ENCODE data around the gene ACTA1. TPM values are rescaled to one million over a fixed set of nuclear protein-coding genes. Genes with fewer than 3 reads are reported as not detected.

The ACTA1 gene
- total and polyA plus RNA-seq, 10 of the 15 experiments (the other 5 are each of a cell fraction or from before 2014, with no cell fraction given): 0.05 to 0.35 (median 0.12) TPM; not detected in 7

DNA sequence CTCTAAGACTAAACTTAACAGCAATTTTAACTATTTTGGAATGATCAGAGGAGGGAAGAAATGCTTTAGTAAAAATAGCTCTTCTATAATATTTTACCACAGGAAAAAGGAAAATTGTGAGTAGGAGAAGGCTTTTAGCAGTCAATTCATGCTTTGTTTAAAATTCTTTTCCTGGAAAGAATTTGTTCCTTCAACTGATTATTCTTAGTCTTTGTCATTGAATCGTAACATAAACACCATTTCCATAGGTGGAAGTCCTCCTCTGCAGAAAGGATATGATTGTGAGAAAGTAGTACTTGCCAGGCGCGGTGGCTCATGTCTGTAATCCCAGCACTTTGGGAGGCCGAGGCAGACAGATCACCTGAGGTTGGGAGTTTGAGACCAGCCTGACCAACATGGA is 11.9 kb upstream of the ACTA1 start:
- no TSS peak for BruUV-seq (replicated peaks)
- Histone ChIP-seq H3K36me3 (ENCODE audit: control insufficient read depth in 2 of 2, insufficient read depth in 2 of 2, low read length in 1 of 2) (peaks cover 0 to 10% of the 10 kb centered on the region in 2 experiments; a peak in 2 of 4 replicates), H3K4me2 (ENCODE audit: control insufficient read depth, insufficient read depth) (no peak overlapping the region), H3K9ac (ENCODE audit: control insufficient read depth, insufficient read depth, low read length) (no peak overlapping the region), H3K4me1 (ENCODE audit: control insufficient read depth, insufficient read depth, low read length) (peaks cover 13% of the 10 kb centered on the region), H3K27me3 (replicated peaks in 1 of 2; ENCODE audit: control insufficient read depth in 2 of 2, insufficient read depth in 2 of 2, low read length in 1 of 2) (no peaks in the 10 kb centered on the region), H4K20me1 (ENCODE audit: control insufficient read depth, insufficient read depth) (no peaks in the 10 kb centered on the region; the same call in 1 of the 2 replicates), H3K79me2 (ENCODE audit: control insufficient read depth, insufficient read depth, low read length) (no peaks in the 10 kb centered on the region), H3K27ac (ENCODE audit: control insufficient read depth, insufficient read depth) (no peak overlapping the region), H3K4me3 (no peak overlapping the region), H2AFZ (ENCODE audit: control insufficient read depth, low read depth, low read length) (no peak overlapping the region), H3K9me3 (replicated peaks; ENCODE audit: control insufficient read depth, insufficient read depth, low read length) (no peaks in the 10 kb centered on the region)
- FAIRE-seq (no peak), ATAC-seq (no peak), DNase-seq (ENCODE audit: low read depth, low spot score) (no peak)
- in situ Hi-C loops (cut with MboI): no loop called here
- ChIA-PET CTCF (interaction anchor here (1.1 to 2.1 kb wide), 3 partner anchors 18 to 187 kb away, joined by 3 to 6 read pairs (median 5); no protein-coding TSS in a partner anchor), SMC1A (ENCODE audit: uncharacterized antibody, unreplicated experiment) (no interaction called here), RAD21 (ENCODE audit: unreplicated experiment) (no interaction called here), POLR2A (no interaction called here)
- intact Hi-C loops (cut with micrococcal nuclease; ENCODE audit: unreplicated experiment): no loop called here
- WGBS (ENCODE audit: insufficient coverage, insufficient replicate concordance, low lambda C conversion rate, missing lambda C conversion rate): 83% methylated on average over 4 of the region's 4 CpGs
- TF ChIP-seq PAX8 (IDR thresholded peaks at IDR 0.05): no peak
- TF ChIP-seq, protein P1, sequence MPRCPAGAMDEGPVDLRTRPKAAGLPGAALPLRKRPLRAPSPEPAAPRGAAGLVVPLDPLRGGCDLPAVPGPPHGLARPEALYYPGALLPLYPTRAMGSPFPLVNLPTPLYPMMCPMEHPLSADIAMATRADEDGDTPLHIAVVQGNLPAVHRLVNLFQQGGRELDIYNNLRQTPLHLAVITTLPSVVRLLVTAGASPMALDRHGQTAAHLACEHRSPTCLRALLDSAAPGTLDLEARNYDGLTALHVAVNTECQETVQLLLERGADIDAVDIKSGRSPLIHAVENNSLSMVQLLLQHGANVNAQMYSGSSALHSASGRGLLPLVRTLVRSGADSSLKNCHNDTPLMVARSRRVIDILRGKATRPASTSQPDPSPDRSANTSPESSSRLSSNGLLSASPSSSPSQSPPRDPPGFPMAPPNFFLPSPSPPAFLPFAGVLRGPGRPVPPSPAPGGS (IDR thresholded peaks at IDR 0.05; ENCODE audit: borderline replicate concordance, insufficient read depth, low read depth, low read length, poor library complexity, severe bottlenecking): no peak
- TF ChIP-seq SMAD5 (IDR thresholded peaks at IDR 0.05; ENCODE audit: low read depth): no peak
- TF ChIP-seq RBBP5 (conservative IDR thresholded peaks at IDR 0.05): no peak
- TF ChIP-seq ZBED1 (IDR thresholded peaks at IDR 0.05; ENCODE audit: borderline replicate concordance): no peak
- no peak for TF ChIP-seq JUND (IDR thresholded peaks at IDR 0.05; ENCODE audit: low read depth, low read length)
- no peak for TF ChIP-seq DPF2 (IDR thresholded peaks at IDR 0.05)
- no peak for TF ChIP-seq NR2F1 (conservative IDR thresholded peaks at IDR 0.05)
- TF ChIP-seq PML (IDR thresholded peaks at IDR 0.05; ENCODE audit: low read length): no peak
- TF ChIP-seq, protein P2, sequence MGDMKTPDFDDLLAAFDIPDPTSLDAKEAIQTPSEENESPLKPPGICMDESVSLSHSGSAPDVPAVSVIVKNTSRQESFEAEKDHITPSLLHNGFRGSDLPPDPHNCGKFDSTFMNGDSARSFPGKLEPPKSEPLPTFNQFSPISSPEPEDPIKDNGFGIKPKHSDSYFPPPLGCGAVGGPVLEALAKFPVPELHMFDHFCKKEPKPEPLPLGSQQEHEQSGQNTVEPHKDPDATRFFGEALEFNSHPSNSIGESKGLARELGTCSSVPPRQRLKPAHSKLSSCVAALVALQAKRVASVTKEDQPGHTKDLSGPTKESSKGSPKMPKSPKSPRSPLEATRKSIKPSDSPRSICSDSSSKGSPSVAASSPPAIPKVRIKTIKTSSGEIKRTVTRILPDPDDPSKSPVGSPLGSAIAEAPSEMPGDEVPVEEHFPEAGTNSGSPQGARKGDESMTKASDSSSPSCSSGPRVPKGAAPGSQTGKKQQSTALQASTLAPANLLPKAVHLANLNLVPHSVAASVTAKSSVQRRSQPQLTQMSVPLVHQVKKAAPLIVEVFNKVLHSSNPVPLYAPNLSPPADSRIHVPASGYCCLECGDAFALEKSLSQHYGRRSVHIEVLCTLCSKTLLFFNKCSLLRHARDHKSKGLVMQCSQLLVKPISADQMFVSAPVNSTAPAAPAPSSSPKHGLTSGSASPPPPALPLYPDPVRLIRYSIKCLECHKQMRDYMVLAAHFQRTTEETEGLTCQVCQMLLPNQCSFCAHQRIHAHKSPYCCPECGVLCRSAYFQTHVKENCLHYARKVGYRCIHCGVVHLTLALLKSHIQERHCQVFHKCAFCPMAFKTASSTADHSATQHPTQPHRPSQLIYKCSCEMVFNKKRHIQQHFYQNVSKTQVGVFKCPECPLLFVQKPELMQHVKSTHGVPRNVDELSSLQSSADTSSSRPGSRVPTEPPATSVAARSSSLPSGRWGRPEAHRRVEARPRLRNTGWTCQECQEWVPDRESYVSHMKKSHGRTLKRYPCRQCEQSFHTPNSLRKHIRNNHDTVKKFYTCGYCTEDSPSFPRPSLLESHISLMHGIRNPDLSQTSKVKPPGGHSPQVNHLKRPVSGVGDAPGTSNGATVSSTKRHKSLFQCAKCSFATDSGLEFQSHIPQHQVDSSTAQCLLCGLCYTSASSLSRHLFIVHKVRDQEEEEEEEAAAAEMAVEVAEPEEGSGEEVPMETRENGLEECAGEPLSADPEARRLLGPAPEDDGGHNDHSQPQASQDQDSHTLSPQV (IDR thresholded peaks at IDR 0.05): no peak
- TF ChIP-seq NR2C2 (IDR thresholded peaks at IDR 0.05; ENCODE audit: borderline replicate concordance, control insufficient read depth, insufficient read length, low read depth): no peak
- TF ChIP-seq, protein P3, sequence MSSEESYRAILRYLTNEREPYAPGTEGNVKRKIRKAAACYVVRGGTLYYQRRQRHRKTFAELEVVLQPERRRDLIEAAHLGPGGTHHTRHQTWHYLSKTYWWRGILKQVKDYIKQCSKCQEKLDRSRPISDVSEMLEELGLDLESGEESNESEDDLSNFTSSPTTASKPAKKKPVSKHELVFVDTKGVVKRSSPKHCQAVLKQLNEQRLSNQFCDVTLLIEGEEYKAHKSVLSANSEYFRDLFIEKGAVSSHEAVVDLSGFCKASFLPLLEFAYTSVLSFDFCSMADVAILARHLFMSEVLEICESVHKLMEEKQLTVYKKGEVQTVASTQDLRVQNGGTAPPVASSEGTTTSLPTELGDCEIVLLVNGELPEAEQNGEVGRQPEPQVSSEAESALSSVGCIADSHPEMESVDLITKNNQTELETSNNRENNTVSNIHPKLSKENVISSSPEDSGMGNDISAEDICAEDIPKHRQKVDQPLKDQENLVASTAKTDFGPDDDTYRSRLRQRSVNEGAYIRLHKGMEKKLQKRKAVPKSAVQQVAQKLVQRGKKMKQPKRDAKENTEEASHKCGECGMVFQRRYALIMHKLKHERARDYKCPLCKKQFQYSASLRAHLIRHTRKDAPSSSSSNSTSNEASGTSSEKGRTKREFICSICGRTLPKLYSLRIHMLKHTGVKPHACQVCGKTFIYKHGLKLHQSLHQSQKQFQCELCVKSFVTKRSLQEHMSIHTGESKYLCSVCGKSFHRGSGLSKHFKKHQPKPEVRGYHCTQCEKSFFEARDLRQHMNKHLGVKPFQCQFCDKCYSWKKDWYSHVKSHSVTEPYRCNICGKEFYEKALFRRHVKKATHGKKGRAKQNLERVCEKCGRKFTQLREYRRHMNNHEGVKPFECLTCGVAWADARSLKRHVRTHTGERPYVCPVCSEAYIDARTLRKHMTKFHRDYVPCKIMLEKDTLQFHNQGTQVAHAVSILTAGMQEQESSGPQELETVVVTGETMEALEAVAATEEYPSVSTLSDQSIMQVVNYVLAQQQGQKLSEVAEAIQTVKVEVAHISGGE (CRISPR knock-in tag; IDR thresholded peaks at IDR 0.05): no peak
- TF ChIP-seq, protein P4, sequence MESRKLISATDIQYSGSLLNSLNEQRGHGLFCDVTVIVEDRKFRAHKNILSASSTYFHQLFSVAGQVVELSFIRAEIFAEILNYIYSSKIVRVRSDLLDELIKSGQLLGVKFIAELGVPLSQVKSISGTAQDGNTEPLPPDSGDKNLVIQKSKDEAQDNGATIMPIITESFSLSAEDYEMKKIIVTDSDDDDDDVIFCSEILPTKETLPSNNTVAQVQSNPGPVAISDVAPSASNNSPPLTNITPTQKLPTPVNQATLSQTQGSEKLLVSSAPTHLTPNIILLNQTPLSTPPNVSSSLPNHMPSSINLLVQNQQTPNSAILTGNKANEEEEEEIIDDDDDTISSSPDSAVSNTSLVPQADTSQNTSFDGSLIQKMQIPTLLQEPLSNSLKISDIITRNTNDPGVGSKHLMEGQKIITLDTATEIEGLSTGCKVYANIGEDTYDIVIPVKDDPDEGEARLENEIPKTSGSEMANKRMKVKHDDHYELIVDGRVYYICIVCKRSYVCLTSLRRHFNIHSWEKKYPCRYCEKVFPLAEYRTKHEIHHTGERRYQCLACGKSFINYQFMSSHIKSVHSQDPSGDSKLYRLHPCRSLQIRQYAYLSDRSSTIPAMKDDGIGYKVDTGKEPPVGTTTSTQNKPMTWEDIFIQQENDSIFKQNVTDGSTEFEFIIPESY (IDR thresholded peaks at IDR 0.05): no peak
- TF ChIP-seq KLF5 (IDR thresholded peaks at IDR 0.05; ENCODE audit: partially characterized antibody): no peak

Measured in GM12878 (cell line).